NCI-H2227 (cell line): ENCODE results near the gene PHF21A.
A peak's percentile ranks its signal among the peaks of the same experiment; 100 is the strongest.
"Not testable (repeated sequence)": the region's sequence is repeated elsewhere in the genome, so short reads cannot be mapped to it uniquely, and the experiment has no call there.

Experiments
- DNase-seq: peaks from one replicate; lab custom pipeline; 2025; ENCODE audit not compliant: unreplicated experiment; lab: John Stamatoyannopoulos, UW

The PHF21A gene

DNA sequence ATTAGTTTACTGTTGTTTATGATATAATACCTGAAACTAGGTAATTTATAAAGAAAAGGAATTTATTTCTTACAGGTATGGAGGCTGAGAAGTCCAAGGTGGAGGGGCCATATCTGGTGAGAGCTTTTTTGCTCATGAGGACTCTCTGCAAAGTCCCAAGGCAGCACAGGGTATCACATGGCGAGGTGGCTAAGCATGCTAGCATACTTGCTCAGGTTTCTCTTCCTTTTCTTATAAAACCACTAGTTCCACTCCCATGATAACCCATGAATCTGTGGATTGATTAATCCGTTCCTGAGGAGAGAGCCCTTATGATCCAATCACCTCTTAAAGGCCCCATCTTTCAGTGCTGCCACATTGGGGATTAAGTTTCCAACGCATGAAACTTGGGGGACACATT is 82.7 kb downstream of the PHF21A start:
- no peak for DNase-seq

DNA sequence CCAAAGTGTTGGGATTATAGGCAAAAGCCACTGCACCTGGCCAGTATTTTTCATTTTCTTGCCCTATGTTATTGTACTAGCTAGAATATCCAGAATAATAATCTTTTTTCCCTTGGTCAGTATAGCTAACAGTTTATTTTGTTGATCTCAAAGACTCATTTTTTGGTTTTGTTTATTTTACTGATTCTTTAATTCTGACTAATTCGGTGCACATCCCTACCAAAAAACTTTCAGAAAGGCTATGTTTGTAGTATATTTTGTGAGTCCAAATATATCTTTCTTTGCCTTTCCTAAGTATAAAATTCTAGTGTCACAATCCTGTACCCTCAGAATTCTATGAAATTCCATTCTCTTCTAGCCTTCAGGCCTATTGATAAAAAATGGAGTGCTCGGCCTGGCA is 84.3 kb downstream of the PHF21A start:
- DNase-seq = no peak

DNA sequence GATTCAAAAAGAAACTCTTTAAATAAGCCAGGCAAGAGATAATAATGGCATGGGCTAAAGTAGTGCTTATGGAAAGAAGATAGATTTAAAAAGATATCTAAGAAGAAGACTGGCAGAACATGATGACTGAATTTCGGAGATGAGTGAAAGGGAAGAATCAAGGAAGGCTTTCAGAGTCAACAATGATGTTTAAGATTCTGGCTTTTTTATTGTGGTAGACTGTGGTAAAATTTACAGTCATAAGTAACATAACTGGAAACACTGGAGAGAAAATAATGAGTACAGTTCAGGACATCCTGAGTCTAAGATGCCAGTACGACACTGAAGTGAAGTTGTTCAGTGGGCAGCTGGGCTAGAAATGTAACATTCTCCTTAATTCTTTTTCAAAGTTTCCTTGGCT is 85.2 kb downstream of the PHF21A start:
- no peak for DNase-seq

DNA sequence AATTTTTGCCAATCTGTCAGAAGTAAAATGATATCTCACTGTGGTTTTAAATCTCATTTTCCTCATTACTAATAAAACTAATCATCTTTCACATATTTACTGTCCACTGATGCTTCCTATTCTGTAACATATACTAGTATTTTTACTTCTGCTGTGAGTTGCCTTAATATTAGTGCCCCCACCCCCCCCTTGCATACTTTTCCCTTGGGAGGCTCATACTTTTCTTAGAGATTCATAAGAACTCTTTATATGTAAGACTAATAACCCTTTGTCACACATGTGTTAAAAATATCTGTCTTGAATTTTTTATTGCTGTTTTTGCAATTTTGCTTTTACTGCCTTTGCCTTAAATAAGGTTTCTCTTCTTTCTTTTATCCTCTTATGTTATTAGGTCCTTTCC is 87.2 kb downstream of the PHF21A start:
- no peak for DNase-seq

DNA sequence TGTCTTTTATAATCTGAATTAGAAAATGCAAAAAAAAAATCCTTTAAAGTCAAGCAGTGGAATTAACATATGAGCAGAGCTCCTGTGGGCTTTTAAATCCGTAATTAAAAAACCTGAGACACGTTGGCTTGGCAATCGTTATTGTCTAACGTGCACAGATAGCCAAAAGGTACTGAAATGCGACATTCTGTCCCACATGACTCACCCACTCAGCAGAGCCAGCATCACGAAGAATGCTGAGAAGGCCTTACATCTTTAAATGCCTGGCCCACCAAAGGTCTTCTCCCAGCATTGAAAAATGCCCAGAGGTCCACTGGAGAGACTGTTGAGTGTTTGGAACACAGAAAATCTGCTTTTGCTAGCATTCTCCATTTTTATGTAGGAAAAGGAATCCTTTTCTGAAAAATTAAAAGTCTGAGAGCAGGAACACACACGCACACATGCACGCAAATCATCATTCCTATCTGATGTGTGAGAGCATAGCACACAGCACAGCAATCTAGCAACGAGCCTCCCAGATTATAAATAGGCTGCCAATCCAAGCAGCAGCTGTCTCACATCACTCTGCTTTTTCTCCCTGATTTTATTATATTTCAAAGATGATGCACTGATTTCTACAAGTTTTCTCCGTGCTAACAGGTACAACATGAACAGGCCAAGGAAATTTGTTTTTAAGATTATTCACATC is 94.5 kb downstream of the PHF21A start:
- DNase-seq = no peak

DNA sequence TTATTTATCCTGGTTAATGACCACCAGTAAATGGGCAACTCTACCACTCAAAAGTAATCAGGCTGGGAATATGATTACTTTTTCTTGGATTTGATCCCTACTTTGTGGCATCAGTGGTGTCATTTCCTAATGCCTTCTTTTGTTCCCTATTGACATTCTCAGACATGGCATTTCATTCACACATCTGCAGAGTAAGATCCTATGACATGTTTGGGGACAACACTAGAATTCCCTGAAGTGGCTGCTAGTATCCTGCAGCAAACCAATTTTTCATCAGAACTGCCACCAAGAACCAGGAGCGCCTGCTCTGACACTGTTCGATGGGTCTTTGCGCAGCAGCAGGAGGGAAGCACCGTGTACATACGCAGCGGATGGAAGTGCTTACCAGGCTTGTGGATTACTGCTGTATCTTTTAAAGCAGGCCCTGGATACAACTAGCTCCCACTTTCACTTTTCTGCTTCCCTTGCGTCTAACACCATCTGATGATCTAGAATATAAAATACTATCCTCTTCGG is 101.1 kb downstream of the PHF21A start:
- no peak for DNase-seq

DNA sequence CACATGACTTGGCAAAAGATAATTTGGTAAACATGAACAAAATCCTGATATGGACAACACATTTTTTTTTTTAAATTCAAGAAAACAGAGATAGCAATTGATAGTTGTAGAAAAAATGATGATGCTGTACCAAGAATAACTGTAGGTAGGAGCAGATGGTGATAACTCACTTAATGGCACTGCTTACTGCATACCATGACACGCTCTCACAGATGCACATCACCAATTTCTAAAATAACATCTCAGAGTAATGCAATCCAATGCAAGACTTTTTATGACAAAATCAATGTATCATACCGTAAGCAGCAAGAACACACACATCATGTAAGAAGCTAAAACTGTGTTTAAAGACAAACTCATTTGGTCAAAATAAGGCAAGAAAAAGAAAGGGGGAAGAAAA is 102.6 kb downstream of the PHF21A start:
- DNase-seq = no peak

DNA sequence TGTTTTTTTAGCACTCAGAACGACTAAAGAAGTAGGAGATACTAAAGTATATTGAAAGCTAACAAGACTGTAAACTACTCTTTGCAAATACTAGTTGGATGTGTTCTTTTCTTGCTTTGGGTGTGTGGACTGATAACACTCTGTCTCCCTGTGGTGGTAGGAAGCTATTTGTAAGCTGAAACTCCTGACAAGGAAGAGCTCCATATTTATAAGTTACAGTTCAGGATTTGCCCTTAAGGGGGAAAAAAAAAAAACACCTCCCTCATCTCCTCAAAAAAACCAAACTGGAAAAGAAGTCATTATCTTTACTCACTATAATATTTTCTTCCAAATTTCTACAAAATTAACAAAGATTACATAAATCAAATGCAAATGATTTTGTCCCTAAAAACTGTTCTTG is 103.9 kb downstream of the PHF21A start:
- no peak for DNase-seq

DNA sequence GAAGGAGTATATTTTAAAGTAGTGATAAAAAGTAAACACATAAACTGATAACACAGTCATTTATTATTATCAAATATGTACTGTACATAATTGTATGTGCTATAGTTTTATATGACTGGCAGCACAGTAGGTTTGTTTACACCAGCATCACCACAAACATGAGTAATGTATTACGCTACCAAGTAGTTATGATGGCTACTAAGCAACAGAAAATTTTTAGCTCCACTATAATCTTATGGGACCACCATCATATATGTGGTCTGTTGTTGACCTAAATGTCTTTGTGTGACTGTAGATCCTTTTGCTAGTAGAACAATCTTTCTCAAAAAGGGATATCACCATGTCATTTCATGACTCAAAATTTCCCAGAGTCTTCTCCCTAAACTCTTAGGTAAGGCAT is 105.3 kb downstream of the PHF21A start:
- DNase-seq = no peak

DNA sequence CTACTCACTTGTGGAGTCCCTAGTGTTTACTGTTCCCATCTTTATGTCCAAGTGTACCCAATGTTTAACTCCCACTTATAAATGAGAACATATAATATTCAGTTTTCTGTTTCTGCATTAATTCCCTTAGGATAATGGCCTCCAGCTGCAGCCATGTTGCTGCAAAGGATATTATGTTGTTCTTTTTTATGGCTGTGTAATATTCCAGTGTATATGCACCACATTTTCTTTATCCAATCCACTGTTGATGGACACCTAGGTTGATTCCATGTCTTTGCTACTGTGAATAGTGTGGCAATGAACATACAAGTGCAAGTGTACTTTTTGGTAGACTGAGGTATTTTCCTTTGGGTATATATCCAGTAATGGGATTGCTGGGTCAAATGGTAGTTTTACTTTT is 107.1 kb downstream of the PHF21A start:
- not testable (repeated sequence) for DNase-seq

DNA sequence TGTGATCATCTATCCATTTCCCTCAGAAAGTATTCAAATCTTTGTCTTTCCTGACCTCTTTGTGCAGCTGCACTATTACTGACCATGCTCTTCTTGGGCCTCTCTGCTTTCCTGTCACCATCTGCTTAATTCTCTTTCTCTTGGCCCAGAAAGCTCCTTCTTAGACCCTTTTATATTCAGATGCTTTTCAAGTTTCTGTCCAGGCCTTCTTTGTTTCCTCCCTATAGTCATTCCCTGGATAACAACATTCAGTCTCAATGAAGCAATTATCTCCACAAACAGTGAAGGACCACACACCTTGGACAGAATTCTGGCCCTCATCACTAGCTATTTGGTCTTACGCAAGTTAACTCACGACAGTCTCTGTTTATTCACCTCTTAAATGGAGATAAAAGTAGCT is 109.1 kb downstream of the PHF21A start:
- no peak for DNase-seq

DNA sequence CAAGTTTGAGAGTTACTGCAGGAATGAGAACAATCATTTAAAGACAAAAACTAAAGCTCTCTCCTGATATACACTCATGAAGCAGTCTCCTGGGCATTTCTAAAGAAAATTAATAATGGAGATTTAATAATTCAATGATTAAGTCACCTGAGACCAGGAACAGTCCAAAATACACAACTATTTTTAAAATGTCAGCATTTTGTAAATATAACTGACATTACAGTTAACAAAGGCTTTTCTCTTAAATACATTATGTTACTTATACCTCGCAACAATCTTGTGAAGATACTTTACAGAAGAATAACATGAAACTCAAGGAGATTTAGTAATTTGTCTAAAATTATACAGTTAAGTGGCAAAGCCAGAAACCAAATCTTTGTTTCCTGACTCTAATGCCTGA is 111.2 kb downstream of the PHF21A start:
- no peak for DNase-seq

DNA sequence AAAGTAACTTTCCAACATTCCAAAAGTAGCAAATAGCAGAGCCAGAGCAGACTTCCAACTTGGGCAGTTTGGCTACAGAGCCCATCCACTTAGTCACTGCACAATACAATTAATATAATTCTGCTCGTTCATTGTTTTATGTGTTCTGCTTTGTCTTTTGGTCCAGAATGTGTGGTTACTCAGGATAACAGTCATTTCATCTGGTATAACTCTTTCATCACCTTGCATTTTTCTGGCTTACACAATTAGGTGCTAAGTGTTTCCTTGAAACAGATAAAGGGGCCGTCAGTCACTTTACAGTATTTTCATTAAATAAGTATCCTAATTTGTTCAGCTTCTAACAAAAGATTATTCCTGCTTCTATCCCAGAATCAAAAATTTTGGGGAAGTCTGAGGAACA is 111.6 kb downstream of the PHF21A start:
- DNase-seq = no peak

DNA sequence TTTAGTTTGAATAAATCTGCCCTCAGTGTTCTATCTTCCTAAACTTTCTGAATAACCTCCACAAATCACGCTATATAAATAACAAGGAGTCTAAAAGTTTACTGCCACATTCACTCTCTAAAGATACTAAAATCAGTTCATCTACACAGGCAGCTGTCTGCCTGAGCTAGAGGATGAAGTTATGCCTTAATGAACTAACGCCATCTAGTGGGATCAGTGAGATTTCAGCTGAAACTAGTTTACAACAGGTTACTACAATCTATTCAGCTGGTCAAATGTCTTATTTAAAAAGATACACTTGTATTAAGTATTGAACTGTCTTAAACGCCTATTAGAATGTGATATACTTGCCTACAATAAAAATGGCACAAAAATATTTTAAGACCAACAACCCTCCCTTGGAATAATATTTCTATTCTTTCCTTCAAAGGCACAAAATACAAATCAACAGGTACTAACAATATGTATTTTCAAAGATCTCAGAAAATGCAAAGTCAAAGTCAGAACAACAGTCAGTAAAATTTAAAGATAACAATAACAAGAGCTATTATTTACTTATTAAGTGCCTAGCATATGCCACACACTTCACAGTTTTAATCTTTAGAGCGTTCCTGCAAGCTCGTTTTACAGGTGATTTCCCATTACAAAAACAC is 114.7 kb downstream of the PHF21A start:
- DNase-seq = peak; percentile 82

DNA sequence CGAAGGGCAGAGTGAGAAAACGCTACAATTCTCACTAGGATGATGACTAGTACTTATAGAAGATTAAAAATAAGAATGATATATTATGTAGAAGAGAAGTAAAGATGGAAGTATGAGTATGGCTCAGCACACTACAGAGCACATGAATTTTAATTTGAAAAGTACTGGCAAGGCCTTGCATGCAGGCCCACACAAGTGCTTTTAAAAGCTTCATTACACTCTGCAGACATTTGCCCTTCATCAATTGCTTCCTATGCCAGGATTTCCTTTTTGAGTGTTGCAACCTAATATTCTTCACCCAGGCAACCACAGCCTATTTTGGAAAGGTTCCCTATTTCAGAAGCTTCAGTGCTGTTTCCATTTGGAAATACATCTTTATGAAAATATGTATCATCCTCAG is 117.7 kb downstream of the PHF21A start:
- peak; percentile 49 for DNase-seq

DNA sequence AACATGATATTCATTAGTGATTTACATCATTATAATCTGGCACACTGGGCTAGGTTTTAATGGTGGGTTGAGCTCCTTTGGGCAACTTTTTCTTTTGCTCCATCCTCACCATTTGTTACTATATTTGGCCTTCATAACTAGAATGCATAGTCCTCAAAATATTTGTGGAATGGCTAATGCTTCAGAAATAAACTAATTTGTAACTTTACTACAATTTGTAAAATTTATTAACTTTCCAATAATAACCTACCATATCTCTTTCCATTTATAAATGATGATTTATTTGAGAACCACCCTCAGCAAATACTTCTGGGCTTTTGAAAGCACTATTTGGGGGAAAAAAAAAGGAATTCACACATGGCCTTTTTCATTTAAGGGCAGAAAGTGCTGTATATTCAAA is 119.1 kb downstream of the PHF21A start:
- no peak for DNase-seq

DNA sequence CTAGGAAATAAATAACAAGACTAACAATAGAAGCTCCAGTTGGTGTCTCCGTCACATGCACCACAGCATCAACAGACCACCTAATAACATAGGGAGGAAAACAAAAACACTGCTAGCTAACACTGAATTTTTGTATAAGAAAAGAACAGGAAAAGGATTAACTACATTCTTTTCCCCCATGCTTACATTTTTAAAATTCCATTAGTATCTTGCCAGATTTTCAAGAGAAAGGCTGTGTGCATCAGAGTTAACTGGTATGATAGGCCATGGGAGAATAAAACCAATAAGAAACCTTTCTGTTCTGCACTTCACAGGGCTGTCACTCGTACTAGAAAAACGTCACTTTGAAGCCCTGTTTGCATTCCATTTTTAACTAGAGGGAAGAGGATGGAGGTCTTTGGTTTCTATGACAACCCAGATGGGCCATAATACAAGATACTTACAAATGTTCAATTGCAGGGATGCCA is 119.8 kb downstream of the PHF21A start:
- no peak for DNase-seq

DNA sequence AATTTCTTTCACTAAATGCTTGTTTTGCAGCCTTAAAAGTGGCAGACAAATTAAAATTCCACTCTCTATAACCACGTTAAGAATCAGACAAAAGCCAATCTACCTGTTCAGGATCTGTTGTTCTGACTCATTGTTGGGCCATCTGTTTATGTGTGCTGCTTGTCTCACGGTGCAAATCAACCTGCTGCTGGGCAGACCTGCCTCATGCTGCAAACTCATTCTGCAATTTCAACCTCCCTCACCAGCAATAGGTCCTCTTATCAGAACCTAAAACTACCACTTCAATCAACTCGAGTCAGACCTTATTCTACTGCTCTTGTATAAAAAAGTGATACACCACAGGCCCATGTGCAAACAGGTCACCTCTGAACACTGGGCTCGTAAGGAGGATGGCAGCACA is 123.7 kb downstream of the PHF21A start:
- DNase-seq = no peak

DNA sequence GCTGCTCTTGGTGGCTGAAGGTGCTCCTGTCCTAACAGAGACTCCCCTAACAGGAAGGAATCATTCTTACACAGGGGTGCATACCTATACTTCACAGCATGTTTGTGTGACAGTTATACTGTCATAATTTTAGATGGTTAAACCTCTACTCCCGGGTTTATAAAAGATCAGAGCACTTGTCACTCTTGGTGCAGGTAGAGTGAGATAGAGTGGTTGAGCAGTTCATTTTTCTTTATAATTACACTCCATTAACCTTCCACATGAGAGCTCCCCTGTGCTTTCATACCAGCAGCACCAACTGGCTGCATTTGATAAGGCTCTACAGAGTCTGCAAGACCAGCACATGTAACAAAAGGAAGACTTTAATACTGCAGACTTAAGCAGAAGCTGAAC is 125.9 kb downstream of the PHF21A start:
- DNase-seq = peak; percentile 34

DNA sequence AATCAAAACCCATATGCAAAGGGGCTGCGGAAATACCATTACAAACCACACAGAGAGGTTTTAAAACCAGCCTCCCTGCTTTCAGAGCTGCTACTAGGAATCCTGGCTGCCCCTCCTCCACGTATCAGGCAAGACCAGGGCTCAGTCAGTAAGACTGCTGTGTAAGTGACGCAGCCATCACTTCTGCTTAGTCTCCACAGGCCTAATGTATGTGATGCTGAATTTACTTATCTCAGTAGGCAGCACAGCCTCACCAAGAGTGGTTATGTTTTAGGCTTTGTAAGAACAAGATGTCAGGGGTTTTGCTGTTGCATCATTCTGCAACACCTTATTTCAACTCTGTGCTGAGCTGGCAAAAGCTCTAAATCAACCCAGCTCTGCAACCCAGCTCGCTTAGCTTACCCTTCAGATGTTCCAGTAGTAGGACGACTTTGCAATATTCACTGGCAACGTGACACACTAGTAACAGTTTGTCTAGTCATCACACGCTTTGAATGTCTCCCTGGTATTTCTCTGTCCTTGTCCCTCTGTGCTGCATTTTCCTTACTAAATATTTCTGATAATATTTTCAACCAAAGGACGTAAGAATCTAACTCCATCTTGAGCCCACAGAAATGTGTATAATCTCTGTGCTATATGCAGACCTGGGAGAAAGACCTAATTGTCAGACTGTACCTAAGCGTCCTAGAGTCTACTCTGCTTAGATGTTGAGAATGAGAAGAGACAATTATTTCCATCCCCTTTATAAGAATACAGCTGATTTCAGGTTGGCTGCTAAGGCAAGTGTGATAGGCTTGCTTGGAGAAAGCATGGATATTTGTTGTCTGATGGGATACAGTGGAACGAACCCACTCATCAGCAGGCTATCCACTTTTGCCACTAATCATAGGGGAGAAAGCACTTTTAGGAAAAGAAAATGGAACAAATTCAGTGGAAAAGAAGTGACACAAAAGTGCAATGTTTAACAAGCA is 126.6 kb downstream of the PHF21A start:
- peak; percentile 33 for DNase-seq

DNA sequence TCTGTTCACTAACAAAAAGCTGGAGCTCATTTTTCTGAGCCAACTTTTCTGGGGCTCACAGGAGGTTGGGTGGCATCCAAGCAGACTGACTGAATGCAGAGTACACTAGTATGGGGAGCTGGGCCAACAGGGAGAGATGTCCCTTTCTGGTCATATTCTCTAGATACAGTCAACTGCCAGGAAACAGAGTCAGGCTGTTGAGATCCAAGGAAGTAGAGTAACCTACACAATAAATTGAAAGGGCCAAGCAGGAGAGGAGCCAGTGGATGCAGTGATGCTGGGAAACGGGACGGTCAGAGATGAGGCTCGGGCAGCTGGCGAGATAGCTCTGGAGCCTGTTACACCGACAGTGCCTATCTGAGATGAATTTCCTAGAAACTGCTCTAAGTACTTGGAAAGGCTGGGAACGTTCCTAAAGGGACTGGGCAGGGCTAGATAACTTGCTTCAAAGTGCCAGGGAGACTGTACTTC is 127.7 kb downstream of the PHF21A start:
- DNase-seq = no peak
